Tongue (tissue), 2 donors: Measurements from ENCODE around the gene CLEC4M. TPM values are rescaled to one million over a fixed set of nuclear protein-coding genes. Genes with fewer than 3 reads are reported as not detected.
A peak's percentile ranks its signal among the peaks of the same experiment; 100 is the strongest.
"Not testable (repeated sequence)": the region's sequence is repeated elsewhere in the genome, so short reads cannot be mapped to it uniquely, and the experiment has no call there.

Source experiments
- DNase-seq: peaks from one replicate; pipeline ENCODE4 v3.0.0-alpha.2; 2015
- total RNA-seq: library from RNA; depleted of rRNA; stranded (reverse); fragments of >200 nt; gene quantifications from one replicate; pipeline ENCODE4 v1.2.3, GENCODE V29; 2014

CLEC4M gene
- total RNA-seq, 1 donor from 2014 or later: not detected

GRCh38 chr19:7740682-7741054, 22.4 kb upstream of the CLEC4M start:
- DNase-seq: no peak

GRCh38 chr19:7742575-7742974, 20.5 kb upstream of the CLEC4M start:
- DNase-seq: no peak

GRCh38 chr19:7742991-7743390, 20.1 kb upstream of the CLEC4M start:
- no peak for DNase-seq

GRCh38 chr19:7743425-7743841, 19.6 kb upstream of the CLEC4M start:
- DNase-seq: no peak

GRCh38 chr19:7744199-7744786, 18.8 kb upstream of the CLEC4M start:
- DNase-seq: no peak

GRCh38 chr19:7744871-7745650, 18.0 kb upstream of the CLEC4M start:
- DNase-seq: no peak

- DNase-seq: not testable (repeated sequence)
Measured at GRCh38 chr19:7746306-7746705, 16.7 kb upstream of the CLEC4M start.

GRCh38 chr19:7746903-7747884, 15.8 kb upstream of the CLEC4M start, which contains the start of gene CD209:
TSS of gene CD209 (minus strand) at chr19:7747534. CDS start at chr19:7747511, 23 bp downstream.
- DNase-seq: peak; percentile 5

- no peak for DNase-seq
Measured at GRCh38 chr19:7748171-7748570, 14.9 kb upstream of the CLEC4M start.

GRCh38 chr19:7748756-7749155, 14.3 kb upstream of the CLEC4M start:
- no peak for DNase-seq

GRCh38 chr19:7751157-7751783, 11.8 kb upstream of the CLEC4M start:
- no peak for DNase-seq

GRCh38 chr19:7756258-7756657, 6.8 kb upstream of the CLEC4M start:
- DNase-seq: no peak

GRCh38 chr19:7757358-7757757, 5.7 kb upstream of the CLEC4M start:
- no peak for DNase-seq

- no peak for DNase-seq
Measured at GRCh38 chr19:7759156-7759555, 3.9 kb upstream of the CLEC4M start.

- no peak for DNase-seq
Measured at GRCh38 chr19:7763696-7764095, 653 bp downstream of the CLEC4M start.

- DNase-seq: not testable (repeated sequence)
Measured at GRCh38 chr19:7764157-7764556, 1.1 kb downstream of the CLEC4M start.

GRCh38 chr19:7765043-7765442, 2.0 kb downstream of the CLEC4M start:
- not testable (repeated sequence) for DNase-seq

- DNase-seq: no peak
Measured at GRCh38 chr19:7766535-7766934, 3.5 kb downstream of the CLEC4M start.

GRCh38 chr19:7767487-7767886, 4.4 kb downstream of the CLEC4M start:
- no peak for DNase-seq

- no peak for DNase-seq
Measured at GRCh38 chr19:7769171-7769570, 6.1 kb downstream of the CLEC4M start.

- no peak for DNase-seq
Measured at GRCh38 chr19:7771072-7771471, 8.0 kb downstream of the CLEC4M start.

GRCh38 chr19:7772752-7773291, 9.8 kb downstream of the CLEC4M start:
- no peak for DNase-seq
